ENCODE measurements around the gene APBA2.

DNA sequence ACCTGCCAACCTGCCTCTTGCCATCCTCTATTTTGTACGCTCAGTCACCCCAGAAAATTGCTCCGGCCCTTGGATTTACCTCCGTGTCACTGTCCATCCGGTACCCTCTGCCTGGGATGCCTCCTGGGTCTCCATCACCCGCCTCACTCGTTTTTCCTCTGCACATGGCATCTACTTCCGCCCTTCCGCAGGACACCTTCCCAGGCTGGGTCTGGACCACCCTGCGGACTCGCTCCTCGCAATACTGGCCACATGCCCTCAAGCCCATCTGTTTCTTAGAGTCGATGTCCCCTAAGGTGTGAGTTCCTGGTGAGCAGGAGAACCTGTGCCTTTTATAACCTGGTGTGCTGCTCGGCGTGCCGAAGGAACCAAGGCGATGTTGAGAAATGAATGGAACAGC is 58.5 kb downstream of the APBA2 start:
- TF ChIP-seq, protein P1, sequence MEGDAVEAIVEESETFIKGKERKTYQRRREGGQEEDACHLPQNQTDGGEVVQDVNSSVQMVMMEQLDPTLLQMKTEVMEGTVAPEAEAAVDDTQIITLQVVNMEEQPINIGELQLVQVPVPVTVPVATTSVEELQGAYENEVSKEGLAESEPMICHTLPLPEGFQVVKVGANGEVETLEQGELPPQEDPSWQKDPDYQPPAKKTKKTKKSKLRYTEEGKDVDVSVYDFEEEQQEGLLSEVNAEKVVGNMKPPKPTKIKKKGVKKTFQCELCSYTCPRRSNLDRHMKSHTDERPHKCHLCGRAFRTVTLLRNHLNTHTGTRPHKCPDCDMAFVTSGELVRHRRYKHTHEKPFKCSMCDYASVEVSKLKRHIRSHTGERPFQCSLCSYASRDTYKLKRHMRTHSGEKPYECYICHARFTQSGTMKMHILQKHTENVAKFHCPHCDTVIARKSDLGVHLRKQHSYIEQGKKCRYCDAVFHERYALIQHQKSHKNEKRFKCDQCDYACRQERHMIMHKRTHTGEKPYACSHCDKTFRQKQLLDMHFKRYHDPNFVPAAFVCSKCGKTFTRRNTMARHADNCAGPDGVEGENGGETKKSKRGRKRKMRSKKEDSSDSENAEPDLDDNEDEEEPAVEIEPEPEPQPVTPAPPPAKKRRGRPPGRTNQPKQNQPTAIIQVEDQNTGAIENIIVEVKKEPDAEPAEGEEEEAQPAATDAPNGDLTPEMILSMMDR (IDR thresholded peaks at IDR 0.05) = no peak
- no peak for TF ChIP-seq EP300 (IDR thresholded peaks at IDR 0.05)
- no peak for TF ChIP-seq POLR2A (IDR thresholded peaks at IDR 0.05; ENCODE audit: low read depth)
- TF ChIP-seq POLR2AphosphoS5 (IDR thresholded peaks at IDR 0.05) = no peak
